Suprapubic skin (tissue), 4 donors: ENCODE data around the gene PARP4. TPM values are rescaled to one million over a fixed set of nuclear protein-coding genes. Genes with fewer than 3 reads are reported as not detected.
"Not testable (repeated sequence)": the region's sequence is repeated elsewhere in the genome, so short reads cannot be mapped to it uniquely, and the experiment has no call there.

ENCODE experiments used
- DNase-seq, 2 donors: peaks; one replicate each; pipeline ENCODE4 v3.0.0-alpha.2; 2019; ENCODE audit warnings: low spot score in 2 of 2
- H3K27ac ChIP-seq: fragments of 200-600 bp; sonication (generic); one replicate; pipeline ENCODE4 v1.5.1; 2019
- H3K27me3 ChIP-seq: fragments of 200-600 bp; sonication (generic); one replicate; pipeline ENCODE4 v1.5.1; 2019
- H3K36me3 ChIP-seq: fragments of 200-600 bp; sonication (generic); one replicate; pipeline ENCODE4 v1.5.1; 2019
- H3K4me1 ChIP-seq: fragments of 200-600 bp; sonication (generic); one replicate; pipeline ENCODE4 v1.5.1; 2019
- H3K4me3 ChIP-seq: fragments of 200-600 bp; sonication (generic); one replicate; pipeline ENCODE4 v1.5.1; 2019; ENCODE audit warnings: mild to moderate bottlenecking
- H3K9me3 ChIP-seq: fragments of 200-600 bp; sonication (generic); one replicate; pipeline ENCODE4 v1.5.1; 2019
- EP300 ChIP-seq: sonication (generic); formaldehyde crosslinking; IDR thresholded peaks from one replicate; pipeline ENCODE4 v1.6.1; 2017; ENCODE audit warnings: antibody characterized with exemption
- POLR2A ChIP-seq, 2 donors: fragments of 450-650 bp; IDR thresholded peaks; one replicate each; pipeline ENCODE4 v1.6.1; 2017; ENCODE audit warnings: antibody characterized with exemption in 2 of 2, mild to moderate bottlenecking in 2 of 2, moderate library complexity in 2 of 2
- POLR2AphosphoS5 ChIP-seq, 3 donors: sonication (generic); formaldehyde crosslinking; IDR thresholded peaks; one replicate each; pipeline ENCODE4 v1.6.1; 2017; ENCODE audit warnings: antibody characterized with exemption in 3 of 3
- WGBS: methylation state at CpG from one replicate; pipeline ENCODE4 v1.1.5; 2018; 5-methylcytosine and 5-hydroxymethylcytosine counted together
- total RNA-seq, 4 donors: library from RNA; depleted of rRNA; stranded (reverse); fragments of >200 nt; gene quantifications; one replicate each; pipeline ENCODE4 v1.1.0, GENCODE V29; 2016
- TF ChIP-seq, protein P1 (sequence below), 2 donors: fragments of 200-600 bp in 1 of 2; fragments of 450-650 bp in 1 of 2; sonication (generic) in 1 of 2; IDR thresholded peaks; one replicate each; pipeline ENCODE4 v1.5.1; 2016 to 2019; ENCODE audit warnings: antibody characterized with exemption in 2 of 2, mild to moderate bottlenecking in 1 of 2, moderate library complexity in 1 of 2

PARP4 gene
- total RNA-seq, 4 donors from 2014 or later = 22.3 to 45.0 (median 24.2) TPM

DNA sequence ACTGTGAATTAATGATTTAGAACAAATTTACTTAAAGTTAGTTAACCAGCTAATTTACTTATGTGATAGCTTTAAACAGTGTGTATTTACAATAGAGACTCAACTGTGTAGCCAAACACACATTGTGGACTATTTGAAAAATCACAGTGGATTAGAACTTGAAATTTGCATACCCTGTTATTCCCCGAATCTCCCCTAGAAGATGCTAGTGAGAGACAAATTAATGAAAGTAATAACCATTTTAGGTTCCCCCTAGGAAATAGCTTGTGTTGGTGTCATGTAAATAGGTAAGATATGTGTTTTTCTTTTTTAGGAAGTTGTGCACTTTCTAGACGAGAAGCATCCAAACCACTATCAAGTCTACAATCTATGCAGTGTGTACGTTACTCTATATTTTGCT, 104.7 kb downstream of the PARP4 start:
- no peak overlapping the region for H3K27ac ChIP-seq
- DNase-seq = no peak
- no peaks in the 10 kb centered on the region for H3K36me3 ChIP-seq
- 67% methylated on average over 3 of the region's 3 CpGs for WGBS
- TF ChIP-seq, protein P1, sequence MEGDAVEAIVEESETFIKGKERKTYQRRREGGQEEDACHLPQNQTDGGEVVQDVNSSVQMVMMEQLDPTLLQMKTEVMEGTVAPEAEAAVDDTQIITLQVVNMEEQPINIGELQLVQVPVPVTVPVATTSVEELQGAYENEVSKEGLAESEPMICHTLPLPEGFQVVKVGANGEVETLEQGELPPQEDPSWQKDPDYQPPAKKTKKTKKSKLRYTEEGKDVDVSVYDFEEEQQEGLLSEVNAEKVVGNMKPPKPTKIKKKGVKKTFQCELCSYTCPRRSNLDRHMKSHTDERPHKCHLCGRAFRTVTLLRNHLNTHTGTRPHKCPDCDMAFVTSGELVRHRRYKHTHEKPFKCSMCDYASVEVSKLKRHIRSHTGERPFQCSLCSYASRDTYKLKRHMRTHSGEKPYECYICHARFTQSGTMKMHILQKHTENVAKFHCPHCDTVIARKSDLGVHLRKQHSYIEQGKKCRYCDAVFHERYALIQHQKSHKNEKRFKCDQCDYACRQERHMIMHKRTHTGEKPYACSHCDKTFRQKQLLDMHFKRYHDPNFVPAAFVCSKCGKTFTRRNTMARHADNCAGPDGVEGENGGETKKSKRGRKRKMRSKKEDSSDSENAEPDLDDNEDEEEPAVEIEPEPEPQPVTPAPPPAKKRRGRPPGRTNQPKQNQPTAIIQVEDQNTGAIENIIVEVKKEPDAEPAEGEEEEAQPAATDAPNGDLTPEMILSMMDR (IDR thresholded peaks at IDR 0.05) = no peak
- no peak for TF ChIP-seq POLR2AphosphoS5 (IDR thresholded peaks at IDR 0.05)
- no peak for TF ChIP-seq EP300
- no peak for TF ChIP-seq POLR2A (IDR thresholded peaks at IDR 0.05)
- no peak overlapping the region for H3K4me3 ChIP-seq
- H3K27me3 ChIP-seq = no peaks in the 10 kb centered on the region
- H3K9me3 ChIP-seq = no peaks in the 10 kb centered on the region
- no peaks in the 10 kb centered on the region for H3K4me1 ChIP-seq

DNA sequence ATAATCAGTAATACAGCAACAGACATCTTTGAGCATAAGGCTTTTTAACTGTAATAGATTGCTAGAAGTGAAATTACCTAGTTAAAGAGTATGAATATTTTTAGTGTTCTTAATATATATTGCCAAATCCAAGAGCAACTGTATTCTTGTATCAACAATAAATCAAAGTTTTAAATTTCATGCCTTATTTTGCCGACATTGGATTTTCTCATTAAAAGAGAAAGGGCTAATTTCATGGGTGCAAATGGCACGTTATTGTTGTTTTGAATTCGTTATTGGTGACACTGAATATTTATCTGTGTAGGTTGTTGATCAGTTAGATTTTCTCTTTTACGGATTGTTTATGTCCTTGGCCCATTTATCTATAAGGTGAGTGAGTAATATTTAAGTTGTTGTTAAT, 106.1 kb downstream of the PARP4 start:
- Histone ChIP-seq H3K27ac (no peak overlapping the region), H3K9me3 (no peaks in the 10 kb centered on the region), H3K36me3 (no peaks in the 10 kb centered on the region), H3K27me3 (no peaks in the 10 kb centered on the region), H3K4me3 (no peak overlapping the region), H3K4me1 (no peaks in the 10 kb centered on the region)
- WGBS = 87% methylated on average over 4 of the region's 4 CpGs
- TF ChIP-seq EP300 = no peak
- no peak for TF ChIP-seq POLR2AphosphoS5 (IDR thresholded peaks at IDR 0.05)
- TF ChIP-seq POLR2A (IDR thresholded peaks at IDR 0.05) = no peak
- TF ChIP-seq, protein P1 (IDR thresholded peaks at IDR 0.05) = no peak
- DNase-seq = no peak

DNA sequence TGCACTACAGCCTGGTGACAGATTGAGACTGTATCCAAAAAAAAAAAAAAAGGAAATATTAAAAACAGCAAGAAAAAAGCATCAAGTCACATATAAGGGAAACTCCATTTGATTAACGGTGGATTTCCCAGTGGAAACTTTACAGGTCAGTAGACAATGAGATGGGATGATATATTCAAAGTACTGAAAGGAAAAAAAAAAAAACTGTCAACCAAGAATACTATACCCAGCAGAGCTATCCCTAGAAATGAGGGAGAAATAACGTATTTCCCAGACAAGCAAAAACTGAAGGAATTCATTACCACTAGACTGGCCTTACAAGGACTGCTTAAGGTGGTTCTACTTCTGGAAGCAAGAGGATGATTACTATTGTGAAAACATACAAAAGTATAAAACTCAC, 115.8 kb downstream of the PARP4 start:
- Histone ChIP-seq H3K4me1 (no peaks in the 10 kb centered on the region), H3K36me3 (no peaks in the 10 kb centered on the region), H3K4me3 (no peak overlapping the region), H3K27ac (no peak overlapping the region), H3K27me3 (no peaks in the 10 kb centered on the region), H3K9me3 (peaks cover 3% of the 10 kb centered on the region)
- 83% methylated on average over 2 of the region's 2 CpGs for WGBS
- TF ChIP-seq POLR2A (IDR thresholded peaks at IDR 0.05) = no peak
- TF ChIP-seq, protein P1 (IDR thresholded peaks at IDR 0.05) = no peak
- no peak for TF ChIP-seq EP300
- TF ChIP-seq POLR2AphosphoS5 (IDR thresholded peaks at IDR 0.05) = no peak
- no peak for DNase-seq

DNA sequence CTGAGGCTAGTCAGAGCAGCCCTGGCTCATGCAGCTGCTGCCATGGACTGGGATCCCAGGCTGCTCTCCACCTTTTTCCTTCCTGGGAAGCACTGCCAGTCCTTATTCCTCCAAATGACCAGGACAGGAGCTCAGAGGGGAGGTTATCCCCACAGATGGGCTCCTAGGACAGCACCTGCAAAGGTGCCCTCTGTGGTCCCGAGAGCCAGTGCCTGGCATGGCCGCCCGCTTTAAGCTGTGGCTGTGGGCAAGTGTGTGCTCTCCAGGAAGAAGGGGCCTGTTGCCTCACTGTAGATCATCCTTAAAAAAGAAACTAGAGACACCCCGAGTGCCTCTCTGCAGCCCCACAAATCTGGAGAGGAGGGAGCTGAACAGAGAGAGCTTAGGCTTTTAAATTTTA, 119.6 kb downstream of the PARP4 start:
- Histone ChIP-seq H3K27ac (no peak overlapping the region), H3K36me3 (no peaks in the 10 kb centered on the region), H3K9me3 (peaks cover 3% of the 10 kb centered on the region), H3K27me3 (no peaks in the 10 kb centered on the region), H3K4me1 (no peaks in the 10 kb centered on the region), H3K4me3 (no peak overlapping the region)
- no peak for DNase-seq
- WGBS = 60% methylated on average over 1 of the region's 4 CpGs
- no peak for TF ChIP-seq EP300
- no peak for TF ChIP-seq POLR2AphosphoS5 (IDR thresholded peaks at IDR 0.05)
- TF ChIP-seq POLR2A (IDR thresholded peaks at IDR 0.05) = no peak
- TF ChIP-seq, protein P1 (IDR thresholded peaks at IDR 0.05) = no peak

DNA sequence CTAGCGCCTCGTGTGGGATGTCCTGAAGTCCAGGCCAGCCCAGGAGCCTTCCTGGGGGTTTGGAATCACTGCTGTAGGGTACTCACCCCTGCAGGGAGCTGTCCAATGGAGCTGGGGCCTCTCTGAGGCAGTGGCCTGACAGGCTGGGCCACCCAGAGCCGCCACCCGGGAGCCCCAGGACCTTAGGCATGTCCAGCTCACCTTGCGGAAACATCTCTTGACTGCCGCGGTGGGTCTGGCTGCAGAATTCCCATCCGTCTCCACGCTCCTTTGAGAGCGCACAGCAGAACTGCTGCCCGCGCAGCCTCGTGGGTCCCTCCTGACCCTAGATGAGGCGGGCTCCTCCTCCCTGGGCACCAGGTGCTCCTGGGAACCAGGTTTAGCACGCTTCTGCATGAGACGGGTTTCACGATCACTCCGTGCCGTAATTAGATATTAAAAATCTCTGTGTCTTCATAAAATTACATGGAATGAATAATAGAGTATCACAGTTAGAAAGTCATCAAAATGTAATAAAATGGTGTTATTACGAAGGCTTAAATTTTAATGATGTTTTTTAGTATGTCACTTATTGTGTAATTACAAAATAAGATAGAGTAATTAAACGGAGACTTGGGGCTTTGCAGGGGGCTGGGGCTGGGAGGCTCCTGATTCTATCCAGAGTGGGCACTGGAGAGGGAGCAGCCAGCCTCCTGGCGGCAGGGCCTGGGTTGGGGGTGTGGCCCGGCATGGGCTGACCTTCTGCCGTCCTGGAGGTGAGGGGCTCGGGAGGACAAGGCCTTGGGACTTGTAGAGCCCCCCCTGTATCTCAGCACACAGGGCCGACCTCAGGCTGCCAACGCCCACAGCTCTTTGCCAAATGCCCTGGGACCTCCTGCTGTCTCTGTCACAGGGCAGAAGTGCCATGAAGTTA, 120.6 kb downstream of the PARP4 start:
- not testable (repeated sequence) for H3K27ac ChIP-seq, H3K4me1 ChIP-seq, H3K27me3 ChIP-seq, H3K4me3 ChIP-seq, H3K9me3 ChIP-seq, DNase-seq, H3K36me3 ChIP-seq
- WGBS = 81% methylated on average over 22 of the region's 27 CpGs

DNA sequence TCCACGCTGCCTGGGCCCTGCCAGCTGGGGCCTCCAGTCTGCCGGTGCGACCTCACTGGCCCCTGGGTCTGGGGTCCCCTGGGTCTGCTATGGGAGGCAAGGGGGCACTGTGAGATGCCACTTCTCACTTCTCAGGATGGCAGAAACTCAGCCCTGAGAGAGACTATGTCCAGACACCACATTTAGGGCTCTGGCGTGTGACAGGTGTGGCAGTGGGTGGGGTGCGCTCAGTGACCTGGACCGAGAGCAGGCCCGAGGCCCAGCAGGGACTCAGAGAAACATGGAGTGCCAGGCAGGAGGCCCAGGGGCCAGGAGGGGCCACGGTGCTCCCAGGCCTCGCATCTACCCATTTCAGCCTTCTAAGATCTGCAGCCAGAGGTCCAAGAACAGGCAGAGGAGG, 121.8 kb downstream of the PARP4 start:
- 82% methylated on average over 5 of the region's 9 CpGs for WGBS

More for the DNA sequence above, 121.8 kb downstream of the PARP4 start:
- H3K27ac ChIP-seq, H3K4me1 ChIP-seq, H3K36me3 ChIP-seq, DNase-seq, H3K27me3 ChIP-seq, H3K4me3 ChIP-seq, H3K9me3 ChIP-seq: not testable (repeated sequence)
